A673 (cell line): ENCODE data around the gene SLC25A21.
"Not testable (repeated sequence)": the region's sequence is repeated elsewhere in the genome, so short reads cannot be mapped to it uniquely, and the experiment has no call there.

Experiments
- CTCF ChIP-seq: fragments of 300-800, 200-600 bp; sonication (generic); conservative IDR thresholded peaks from 2 replicates; pipeline ENCODE4 v1.5.1; 2017; ENCODE audit warnings: low read depth, mild to moderate bottlenecking, antibody characterized with exemption, low read length, moderate library complexity, mixed read lengths
- EZH2 ChIP-seq: fragments of 200-600 bp; sonication (generic); IDR thresholded peaks from 2 replicates; pipeline ENCODE4 v1.6.1; 2017; ENCODE audit warnings: borderline replicate concordance, low read depth, mild to moderate bottlenecking, mixed read lengths, antibody characterized with exemption, low read length; ENCODE audit not compliant: poor library complexity, severe bottlenecking

GRCh38 chr14:36980413-36980812 lies 192.0 kb downstream of the SLC25A21 start:
- not testable (repeated sequence) for TF ChIP-seq EZH2, CTCF
